H9 (cell line): ENCODE results near the gene CDC42EP3. TPM values are rescaled to one million over a fixed set of nuclear protein-coding genes. Genes with fewer than 3 reads are reported as not detected.

Source experiments
- DNase-seq: peaks from one replicate; pipeline ENCODE4 v3.0.0-alpha.2; 2017
- H2AFZ ChIP-seq: one replicate; pipeline ENCODE4 v1.6.1; 2013; ENCODE audit warnings: mild to moderate bottlenecking, low read length, control low read depth, moderate library complexity
- H2AK5ac ChIP-seq: 2 replicates; pipeline ENCODE4 v1.6.1; 2013; ENCODE audit warnings: low read length, control low read depth, mixed read lengths; ENCODE audit not compliant: insufficient read length
- H2BK120ac ChIP-seq: one replicate; pipeline ENCODE4 v1.6.1; 2013; ENCODE audit warnings: low read depth, mild to moderate bottlenecking, low read length, control low read depth, inconsistent platforms; ENCODE audit not compliant: poor library complexity, severe bottlenecking
- H2BK12ac ChIP-seq: 2 replicates; pipeline ENCODE4 v1.6.1; 2013; ENCODE audit warnings: low read length, control low read depth, mixed read lengths, low read depth; ENCODE audit not compliant: insufficient read length
- H2BK15ac ChIP-seq: 2 replicates; pipeline ENCODE4 v1.6.1; 2013; ENCODE audit warnings: low read depth, low read length, control low read depth
- H2BK20ac ChIP-seq: one replicate; pipeline ENCODE4 v1.6.1; 2013; ENCODE audit warnings: low read depth, mild to moderate bottlenecking, low read length, control low read depth, inconsistent platforms; ENCODE audit not compliant: poor library complexity, severe bottlenecking
- H2BK5ac ChIP-seq: 2 replicates; pipeline ENCODE4 v1.6.1; 2013; ENCODE audit warnings: low read length, control low read depth, mixed read lengths; ENCODE audit not compliant: insufficient read length
- H3K14ac ChIP-seq: 2 replicates; pipeline ENCODE4 v1.6.1; 2013; ENCODE audit warnings: low read length, control low read depth; ENCODE audit not compliant: insufficient read depth
- H3K18ac ChIP-seq: 2 replicates; pipeline ENCODE4 v1.6.1; 2013; ENCODE audit warnings: low read depth, mild to moderate bottlenecking, mixed read lengths, low read length, control low read depth; ENCODE audit not compliant: insufficient read length
- H3K23ac ChIP-seq: 2 replicates; pipeline ENCODE4 v1.6.1; 2013; ENCODE audit warnings: low read length, control low read depth, mixed read lengths, low read depth; ENCODE audit not compliant: insufficient read length
- H3K23me2 ChIP-seq: 2 replicates; pipeline ENCODE4 v1.6.1; 2013; ENCODE audit warnings: low read depth, mild to moderate bottlenecking, mixed read lengths, low read length, control low read depth; ENCODE audit not compliant: insufficient read length, poor library complexity, severe bottlenecking
- H3K27ac ChIP-seq: 2 replicates; pipeline ENCODE4 v1.5.1; 2013; ENCODE audit warnings: low read length, control low read depth, mixed read lengths, low read depth; ENCODE audit not compliant: insufficient read length
- H3K27me3 ChIP-seq: 2 replicates; pipeline ENCODE4 v1.6.1; 2013; ENCODE audit warnings: low read length, control low read depth, inconsistent platforms; ENCODE audit not compliant: insufficient read depth
- H3K4ac ChIP-seq: 2 replicates; pipeline ENCODE4 v1.6.1; 2013; ENCODE audit warnings: low read depth, mild to moderate bottlenecking, control low read depth, inconsistent platforms, low read length, moderate library complexity
- H3K4me1 ChIP-seq: 2 replicates; pipeline ENCODE4 v1.6.1; 2013; ENCODE audit warnings: low read length, control low read depth, inconsistent platforms; ENCODE audit not compliant: insufficient read depth
- H3K4me2 ChIP-seq: 2 replicates; pipeline ENCODE4 v1.6.1; 2013; ENCODE audit warnings: low read length, control low read depth, mixed read lengths; ENCODE audit not compliant: insufficient read length, insufficient read depth
- H3K56ac ChIP-seq: 2 replicates; pipeline ENCODE4 v1.6.1; 2013; ENCODE audit warnings: low read depth, mild to moderate bottlenecking, mixed read lengths, low read length, control low read depth; ENCODE audit not compliant: insufficient read length
- H3K79me1 ChIP-seq: 2 replicates; pipeline ENCODE4 v1.6.1; 2013; ENCODE audit warnings: low read depth, mild to moderate bottlenecking, moderate library complexity, low read length, control low read depth, inconsistent platforms; ENCODE audit not compliant: insufficient read depth, poor library complexity, severe bottlenecking
- H3K79me2 ChIP-seq: 2 replicates; pipeline ENCODE4 v1.6.1; 2013; ENCODE audit warnings: low read length, control low read depth, inconsistent platforms; ENCODE audit not compliant: insufficient read depth
- H3K9ac ChIP-seq: 2 replicates; pipeline ENCODE4 v1.6.1; 2013; ENCODE audit warnings: low read length, control low read depth, mixed read lengths; ENCODE audit not compliant: insufficient read length; ENCODE audit errors: extremely low read depth
- H3K9me3 ChIP-seq: one replicate; pipeline ENCODE4 v1.6.1; 2013; ENCODE audit warnings: low read depth, low read length, inconsistent platforms; ENCODE audit not compliant: control insufficient read depth
- H3T11ph ChIP-seq: one replicate; pipeline ENCODE4 v1.6.1; 2013; ENCODE audit warnings: mild to moderate bottlenecking, low read length, control low read depth, inconsistent platforms
- H4K20me1 ChIP-seq: one replicate; pipeline ENCODE4 v1.6.1; 2013; ENCODE audit not compliant: control insufficient read depth, insufficient read length, insufficient read depth
- H4K5ac ChIP-seq: 2 replicates; pipeline ENCODE4 v1.6.1; 2013; ENCODE audit warnings: low read depth, mild to moderate bottlenecking, mixed read lengths, low read length, control low read depth; ENCODE audit not compliant: insufficient read length
- H4K8ac ChIP-seq: replicated peaks from 2 replicates; pipeline ENCODE4 v1.6.1; 2013; ENCODE audit warnings: low read length, control low read depth, mixed read lengths, low read depth; ENCODE audit not compliant: insufficient read length
- H4K91ac ChIP-seq: 2 replicates; pipeline ENCODE4 v1.6.1; 2013; ENCODE audit warnings: low read depth, mild to moderate bottlenecking, moderate library complexity, mixed read lengths, low read length, control low read depth; ENCODE audit not compliant: insufficient read length
- H3K27ac Mint-ChIP-seq, 3 experiments: 2 replicates in 2 of 3; 3 replicates in 1 of 3; pipeline ENCODE4 v1.8.0; 2020 to 2021; ENCODE audit warnings: mixed read lengths in 3 of 3, mild to moderate bottlenecking in 1 of 3, moderate library complexity in 1 of 3
- H3K27me3 Mint-ChIP-seq: 2 replicates; pipeline ENCODE4 v1.8.0; 2021; ENCODE audit warnings: low read depth, mild to moderate bottlenecking, moderate library complexity, mixed read lengths
- H3K36me3 Mint-ChIP-seq, 3 experiments: 2 replicates in 2 of 3; 3 replicates in 1 of 3; pipeline ENCODE4 v1.8.0; 2020 to 2021; ENCODE audit warnings: low read depth in 3 of 3, mixed read lengths in 3 of 3; ENCODE audit not compliant: insufficient read depth in 1 of 3
- H3K4me1 Mint-ChIP-seq, 2 experiments: 2 replicates each; pipeline ENCODE4 v1.8.0; 2020; ENCODE audit warnings: mixed read lengths in 2 of 2
- H3K4me3 Mint-ChIP-seq, 2 experiments: 2 replicates in 1 of 2; 3 replicates in 1 of 2; pipeline ENCODE4 v1.8.0; 2020 to 2021; ENCODE audit warnings: mild to moderate bottlenecking in 2 of 2, mixed read lengths in 2 of 2, moderate library complexity in 1 of 2
- H3K9me3 Mint-ChIP-seq, 2 experiments: 2 replicates in 1 of 2; 3 replicates in 1 of 2; pipeline ENCODE4 v1.8.0; 2020; ENCODE audit warnings: mild to moderate bottlenecking in 2 of 2, mixed read lengths in 2 of 2, moderate library complexity in 1 of 2
- WGBS: extraction: QIAGEN DNeasy Blood & Tissue Kit; methylation state at CpG from one replicate; pipeline ENCODE4 v1.1.7; 2013; ENCODE audit warnings: missing lambda C conversion rate, low lambda C conversion rate, mixed read lengths; ENCODE audit not compliant: insufficient read length; ENCODE audit errors: extremely low coverage; 5-methylcytosine and 5-hydroxymethylcytosine counted together
- total RNA-seq: library from RNA; stranded (reverse); gene quantifications from 2 replicates; pipeline ENCODE4 v1.2.1, GENCODE V29; 2021
- TF ChIP-seq, protein P1 (sequence below): fragments of 200-600 bp; sonication (generic); conservative IDR thresholded peaks from 3 replicates; pipeline ENCODE4 v1.8.0; 2021; ENCODE audit warnings: antibody characterized with exemption, mild to moderate bottlenecking

The CDC42EP3 gene
- total RNA-seq, 1 experiment from 2014 or later, result 61.5 TPM

GRCh38 chr2:37711831-37712230, 40.4 kb upstream of the CDC42EP3 start:
- H3K14ac ChIP-seq, result no peak overlapping the region
- H2AFZ ChIP-seq, result no peak overlapping the region
- no peak overlapping the region for H2BK20ac ChIP-seq
- H4K91ac ChIP-seq, result no peak overlapping the region
- H2BK15ac ChIP-seq, result no peak overlapping the region
- TF ChIP-seq, protein P1, sequence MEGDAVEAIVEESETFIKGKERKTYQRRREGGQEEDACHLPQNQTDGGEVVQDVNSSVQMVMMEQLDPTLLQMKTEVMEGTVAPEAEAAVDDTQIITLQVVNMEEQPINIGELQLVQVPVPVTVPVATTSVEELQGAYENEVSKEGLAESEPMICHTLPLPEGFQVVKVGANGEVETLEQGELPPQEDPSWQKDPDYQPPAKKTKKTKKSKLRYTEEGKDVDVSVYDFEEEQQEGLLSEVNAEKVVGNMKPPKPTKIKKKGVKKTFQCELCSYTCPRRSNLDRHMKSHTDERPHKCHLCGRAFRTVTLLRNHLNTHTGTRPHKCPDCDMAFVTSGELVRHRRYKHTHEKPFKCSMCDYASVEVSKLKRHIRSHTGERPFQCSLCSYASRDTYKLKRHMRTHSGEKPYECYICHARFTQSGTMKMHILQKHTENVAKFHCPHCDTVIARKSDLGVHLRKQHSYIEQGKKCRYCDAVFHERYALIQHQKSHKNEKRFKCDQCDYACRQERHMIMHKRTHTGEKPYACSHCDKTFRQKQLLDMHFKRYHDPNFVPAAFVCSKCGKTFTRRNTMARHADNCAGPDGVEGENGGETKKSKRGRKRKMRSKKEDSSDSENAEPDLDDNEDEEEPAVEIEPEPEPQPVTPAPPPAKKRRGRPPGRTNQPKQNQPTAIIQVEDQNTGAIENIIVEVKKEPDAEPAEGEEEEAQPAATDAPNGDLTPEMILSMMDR, result no peak
- H4K20me1 ChIP-seq, result no peaks in the 10 kb centered on the region
- H3K27ac Mint-ChIP-seq, result no peak overlapping the region
- no peak overlapping the region for H2BK120ac ChIP-seq
- no peak overlapping the region for H2BK5ac ChIP-seq
- H3K4me3 Mint-ChIP-seq, result no peak overlapping the region
- H3K27ac ChIP-seq, result no peak overlapping the region
- no peak overlapping the region for H3K18ac ChIP-seq
- WGBS, result no CpG with 5 or more reads among the region's 2 CpGs
- H3K9me3 Mint-ChIP-seq, result peaks cover 4 to 22% of the 10 kb centered on the region in 2 experiments
- peaks cover 8 to 11% of the 10 kb centered on the region in 2 experiments for H3K4me1 Mint-ChIP-seq
- no peak overlapping the region for H3K9ac ChIP-seq
- H3K4ac ChIP-seq, result no peak overlapping the region
- no peaks in the 10 kb centered on the region for H3K27me3 Mint-ChIP-seq
- H2AK5ac ChIP-seq, result no peak overlapping the region
- no peak overlapping the region for H3K4me2 ChIP-seq
- no peak overlapping the region for H3K56ac ChIP-seq
- H3K27me3 ChIP-seq, result no peaks in the 10 kb centered on the region
- H3K9me3 ChIP-seq, result no peaks in the 10 kb centered on the region
- no peaks in the 10 kb centered on the region for H3K23me2 ChIP-seq
- no peak overlapping the region for H4K8ac ChIP-seq
- no peak overlapping the region for H4K5ac ChIP-seq
- H3K36me3 Mint-ChIP-seq, result peaks cover 0 to 16% (median 5%) of the 10 kb centered on the region in 3 experiments; a peak in 3 of 7 replicates
- no peaks in the 10 kb centered on the region for H3K79me1 ChIP-seq
- H3K79me2 ChIP-seq, result no peaks in the 10 kb centered on the region
- H3T11ph ChIP-seq, result no peak overlapping the region
- no peak overlapping the region for H2BK12ac ChIP-seq
- no peak overlapping the region for H3K23ac ChIP-seq
- no peak for DNase-seq
- no peaks in the 10 kb centered on the region; the same call in 1 of the 2 replicates for H3K4me1 ChIP-seq
